Ureter (tissue), 1 donor: ENCODE data around the gene NFATC3. TPM values are rescaled to one million over a fixed set of nuclear protein-coding genes. Genes with fewer than 3 reads are reported as not detected.

Source experiments
- DNase-seq: peaks from one replicate; pipeline ENCODE4 v3.0.0-alpha.2; 2020; ENCODE audit warnings: low spot score
- total RNA-seq: library from RNA; stranded (reverse); gene quantifications from one replicate; pipeline ENCODE4 v1.2.4, GENCODE V29; 2023
- donor health status: DM: yes; HTN: yes; CAD: no.

NFATC3 gene
- total RNA-seq, 1 donor from 2014 or later, result 44.0 TPM

GRCh38 chr16:68072038-68072695, 13.0 kb upstream of the NFATC3 start:
- DNase-seq, result peak; percentile 68

- DNase-seq, result no peak
These were observed 11.0 kb upstream of the NFATC3 start for GRCh38 chr16:68073902-68074760.

- DNase-seq, result no peak
These were observed 10.2 kb upstream of the NFATC3 start for GRCh38 chr16:68074850-68075555.

GRCh38 chr16:68075980-68076379, 9.2 kb upstream of the NFATC3 start:
- no peak for DNase-seq

GRCh38 chr16:68076560-68076959, 8.6 kb upstream of the NFATC3 start:
- no peak for DNase-seq

GRCh38 chr16:68077866-68078700, 7.1 kb upstream of the NFATC3 start:
- DNase-seq, result no peak

GRCh38 chr16:68078701-68079375, 6.3 kb upstream of the NFATC3 start:
- no peak for DNase-seq

GRCh38 chr16:68079376-68079625, 5.9 kb upstream of the NFATC3 start:
- no peak for DNase-seq

- DNase-seq, result no peak
These were observed 5.4 kb upstream of the NFATC3 start for GRCh38 chr16:68079626-68080344.

- DNase-seq, result no peak
These were observed 3.1 kb upstream of the NFATC3 start for GRCh38 chr16:68081861-68082628.

GRCh38 chr16:68082629-68083238, 2.4 kb upstream of the NFATC3 start:
- no peak for DNase-seq

GRCh38 chr16:68083239-68083781, 1.9 kb upstream of the NFATC3 start:
- no peak for DNase-seq

- DNase-seq, result no peak
These were observed 1.2 kb upstream of the NFATC3 start for GRCh38 chr16:68083861-68084503.

- peak; percentile 88 for DNase-seq
These were observed 489 bp upstream of the NFATC3 start for GRCh38 chr16:68084504-68085258.

GRCh38 chr16:68086336-68086841, 1.2 kb downstream of the NFATC3 start:
- no peak for DNase-seq

GRCh38 chr16:68086860-68087268, 1.7 kb downstream of the NFATC3 start:
- no peak for DNase-seq

GRCh38 chr16:68087688-68088087, 2.5 kb downstream of the NFATC3 start:
- no peak for DNase-seq
